Stimulated activated CD4-positive, alpha-beta T cell treated with anti-CD3 and anti-CD28 coated beads, Interleukin-12 subunit alpha, Interleukin-12 subunit beta, amount 100 ng/mL, for 48 hours (primary cell): ENCODE results near the gene KLHL29.

Experiments used
- DNase-seq, 3 donors: peaks; one replicate each; pipeline ENCODE4 v3.0.0-alpha.2; 2020; ENCODE audit warnings: low read depth in 2 of 3, low spot score in 1 of 3

The KLHL29 gene

DNA sequence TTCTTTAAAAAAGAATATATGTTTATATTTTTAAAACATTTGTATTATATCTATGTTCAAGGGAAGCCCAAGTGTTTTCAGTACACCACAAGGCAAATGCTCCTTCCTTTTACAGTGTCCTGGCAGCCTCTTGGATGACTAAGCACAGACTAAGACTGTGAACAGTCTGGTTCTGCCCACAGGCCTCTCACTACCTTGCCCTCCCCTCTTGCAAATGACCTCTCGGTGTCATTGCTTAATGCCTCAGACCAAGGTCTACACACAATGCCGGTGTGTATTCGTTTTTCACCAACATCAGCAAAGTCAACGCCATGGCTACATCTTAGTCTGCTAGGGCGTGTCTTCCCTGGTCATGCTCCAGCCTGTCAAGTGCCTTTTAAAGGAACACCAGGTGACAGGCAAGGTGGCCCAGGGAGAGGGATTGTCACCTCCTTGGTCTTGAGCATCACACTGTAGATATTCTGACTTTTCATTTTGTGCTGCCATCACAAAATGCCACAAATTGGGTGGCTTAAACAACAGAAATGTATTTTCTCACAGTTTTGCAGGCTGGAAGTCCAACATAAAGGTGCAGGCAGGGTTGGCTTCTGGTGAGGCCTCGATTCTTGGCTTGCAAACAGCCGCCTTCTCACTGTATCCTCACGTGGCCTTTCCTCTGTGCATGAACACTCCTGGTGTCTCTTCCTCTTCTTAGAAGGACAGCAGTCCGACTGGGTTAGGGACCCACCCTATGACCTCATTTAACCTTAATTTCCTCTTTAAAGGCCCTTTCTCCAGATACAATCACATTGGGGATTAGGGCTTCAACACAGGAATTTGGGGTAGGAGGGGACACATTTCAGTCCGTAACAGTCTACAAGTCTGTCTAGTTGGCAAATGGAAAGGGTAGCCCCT, 266.5 kb downstream of the KLHL29 start:
- no peak for DNase-seq

DNA sequence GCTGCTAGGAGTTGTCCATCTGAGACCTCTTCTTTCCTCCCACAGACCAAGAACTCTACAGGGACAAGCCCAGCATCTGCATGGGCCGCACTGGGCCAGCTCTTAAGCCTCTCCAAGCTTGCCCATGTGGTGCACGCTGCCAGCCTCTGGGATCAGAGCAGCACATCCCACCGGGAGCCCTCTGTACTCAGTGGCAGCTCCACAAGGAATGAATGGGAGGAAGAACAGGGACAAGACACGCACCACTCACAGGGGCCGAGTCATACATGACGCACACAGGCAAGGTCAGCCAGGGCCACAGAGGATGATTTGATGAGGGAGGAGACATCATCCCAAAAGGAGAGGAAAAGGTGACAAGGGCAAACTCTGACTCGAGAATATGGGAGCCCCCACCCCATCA, 268.3 kb downstream of the KLHL29 start:
- no peak for DNase-seq

DNA sequence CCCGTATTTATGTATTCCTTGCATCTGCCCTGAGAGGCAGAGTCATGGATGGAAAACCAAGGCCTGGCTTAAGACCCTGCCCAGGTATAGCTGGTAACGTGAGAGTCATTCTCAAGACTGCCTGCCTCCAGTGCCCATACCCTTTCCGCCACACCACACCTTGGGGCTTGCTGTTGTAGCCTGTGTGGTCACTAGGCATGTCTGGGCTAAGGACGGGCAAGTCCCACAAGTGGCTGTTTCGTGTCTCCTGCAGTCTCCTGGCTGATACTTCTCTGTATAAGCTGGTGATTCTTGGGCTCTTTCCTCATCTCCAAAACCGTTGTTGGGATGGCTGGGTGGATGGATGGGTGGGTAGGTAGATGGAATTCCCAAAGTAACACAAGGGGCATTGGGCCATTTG, 269.8 kb downstream of the KLHL29 start:
- DNase-seq = no peak

DNA sequence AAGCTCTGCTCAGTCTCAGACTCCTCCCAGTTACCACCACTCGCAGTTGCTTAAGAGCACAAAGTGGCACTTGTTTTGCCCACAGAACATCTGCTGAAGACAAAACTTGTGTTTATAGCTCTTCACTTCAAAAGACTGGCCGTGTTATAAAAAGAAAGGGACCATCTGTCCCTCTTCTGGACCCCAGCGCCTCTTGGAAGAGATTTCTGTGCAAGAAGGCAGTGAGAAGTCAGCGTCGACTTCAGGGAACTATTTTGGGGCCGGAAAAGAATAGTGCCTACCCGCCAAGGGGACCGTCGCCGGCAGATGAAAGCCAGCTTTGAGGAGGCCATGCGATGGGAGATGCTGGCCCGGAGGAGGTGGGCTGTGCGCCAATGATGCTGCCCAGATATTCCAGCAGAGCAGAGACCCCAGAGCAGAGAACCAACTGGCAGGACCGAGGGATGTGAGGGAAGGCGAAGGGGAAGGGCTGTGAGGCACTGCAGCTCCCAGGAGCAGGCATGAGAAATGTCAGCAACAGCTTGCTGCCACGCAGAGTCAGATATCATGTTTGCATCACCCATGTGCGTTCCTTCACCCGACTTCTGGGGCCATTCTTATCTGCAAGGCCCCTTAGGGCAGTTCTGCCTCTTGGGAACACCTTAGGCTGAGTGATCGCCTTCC, 271.1 kb downstream of the KLHL29 start:
- DNase-seq = no peak

DNA sequence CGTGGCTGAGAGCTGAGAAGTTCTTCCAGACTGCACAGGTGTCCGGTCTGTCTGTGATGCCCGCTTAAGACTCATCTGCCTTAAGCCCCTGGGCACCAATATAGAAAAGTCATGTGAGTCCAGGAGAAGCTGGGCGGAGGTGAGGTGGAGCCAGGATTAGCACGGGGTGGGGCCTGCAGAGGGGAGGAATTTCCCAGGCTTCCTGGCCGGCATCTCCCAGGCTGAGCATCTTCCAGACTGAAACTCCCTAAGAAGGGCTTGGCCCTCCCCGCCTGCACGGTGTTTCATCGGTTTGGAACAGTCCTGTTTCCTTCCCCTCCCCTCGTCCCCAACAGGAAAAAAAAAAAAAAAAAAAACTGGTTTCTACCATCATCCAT, 271.6 kb downstream of the KLHL29 start:
- no peak for DNase-seq

DNA sequence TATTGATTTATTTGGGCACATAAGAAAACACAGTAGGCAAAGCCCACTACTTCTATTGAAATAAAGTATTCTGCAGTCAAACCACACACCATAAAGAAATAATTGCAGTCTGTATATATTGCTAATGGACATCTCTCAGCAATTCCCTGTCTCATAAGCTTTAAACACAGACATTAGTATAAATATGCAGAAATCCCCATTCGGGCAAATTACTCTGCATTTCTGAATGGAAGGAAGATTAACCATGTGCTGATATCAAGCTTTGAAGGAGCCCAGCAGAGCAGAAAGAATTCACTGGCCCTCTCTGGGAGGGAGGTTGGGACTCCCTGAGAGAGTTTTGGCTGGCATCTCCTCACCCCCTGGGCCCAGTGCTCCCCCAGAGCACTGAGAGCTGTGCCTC, 272.4 kb downstream of the KLHL29 start:
- DNase-seq = no peak

DNA sequence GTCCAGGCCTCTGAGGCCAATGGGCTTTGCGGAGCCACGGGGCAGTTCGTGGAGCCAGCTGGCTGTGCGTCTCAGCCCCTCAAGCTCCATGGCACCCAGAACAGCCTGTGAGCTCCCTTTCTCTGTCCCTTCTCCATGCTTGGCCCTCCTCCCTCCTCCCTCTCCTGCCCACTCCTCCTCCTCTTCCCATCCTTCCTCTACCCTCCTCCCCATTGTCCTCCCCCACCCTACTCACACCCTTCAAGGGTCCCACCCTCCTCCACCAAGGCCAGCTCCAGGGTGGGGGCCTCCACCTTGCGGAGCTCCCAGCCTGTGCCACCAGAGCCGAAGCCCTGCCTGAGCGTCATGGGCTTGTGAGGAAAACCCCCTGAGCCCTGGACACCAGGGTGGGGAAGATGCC, 273.0 kb downstream of the KLHL29 start:
- no peak for DNase-seq

DNA sequence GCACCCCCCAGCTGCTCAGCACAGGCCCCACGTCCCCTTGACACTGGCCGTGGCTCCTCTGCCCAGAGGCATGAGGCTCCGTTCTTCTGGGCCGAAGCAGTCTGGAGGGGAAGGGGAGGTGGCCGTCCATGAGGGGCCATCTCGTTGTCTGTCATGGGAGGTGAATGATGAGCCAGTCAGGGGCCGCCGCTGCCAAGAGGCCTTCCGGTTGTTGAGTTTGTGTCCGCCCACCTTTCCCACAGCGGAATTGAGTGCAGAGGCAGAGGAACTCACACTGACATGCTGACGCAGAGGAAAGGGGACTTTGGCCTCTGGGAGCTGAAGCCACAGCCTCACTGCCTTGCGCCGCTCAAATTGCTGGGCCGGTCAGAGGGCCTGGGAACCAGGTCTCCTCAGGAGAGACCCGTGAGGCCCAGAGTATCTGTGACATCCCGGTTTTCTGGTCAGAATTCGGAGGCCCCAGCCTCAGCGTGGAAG, 273.5 kb downstream of the KLHL29 start:
- DNase-seq = peak; percentile 16 to 44 (median 24)

DNA sequence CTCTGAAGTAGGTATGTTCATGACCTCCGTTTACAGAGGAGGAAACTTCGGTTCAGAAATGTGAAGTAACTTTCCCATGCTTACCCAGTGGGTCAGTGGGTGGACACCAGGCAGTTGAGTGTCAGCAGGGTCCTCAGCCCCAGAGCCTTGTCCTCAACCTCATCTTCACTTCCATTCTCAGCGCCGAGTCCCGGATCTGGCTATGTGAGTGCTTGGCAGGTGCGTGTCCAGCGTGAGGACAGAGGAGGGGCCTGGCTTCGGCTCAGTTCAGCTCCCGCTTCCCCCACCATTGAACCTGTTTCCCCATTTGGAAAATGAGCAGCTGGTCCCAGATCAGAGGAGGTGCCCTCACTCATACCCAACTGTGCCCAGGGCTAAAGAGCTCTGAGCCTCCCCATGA, 274.3 kb downstream of the KLHL29 start:
- no peak for DNase-seq

DNA sequence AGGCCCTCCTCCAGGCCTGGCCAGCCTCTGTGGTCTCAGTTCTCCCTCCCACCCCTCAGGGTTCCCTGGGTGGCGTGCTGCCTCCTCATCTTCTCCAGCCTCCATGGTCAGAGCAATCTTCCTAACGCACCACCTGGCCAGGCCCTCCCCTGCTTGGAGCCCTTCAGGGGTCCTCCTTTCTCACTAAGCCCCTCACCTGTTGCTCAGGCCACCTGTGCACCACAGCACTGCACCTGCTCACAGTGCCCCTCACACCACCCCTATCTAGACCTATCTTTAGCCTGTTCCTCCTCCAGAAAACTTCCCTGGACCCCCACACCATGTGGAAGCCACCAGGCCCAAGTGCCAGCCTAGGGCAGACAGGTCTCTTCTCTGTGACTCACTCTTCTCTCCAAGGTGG, 274.8 kb downstream of the KLHL29 start:
- no peak for DNase-seq

DNA sequence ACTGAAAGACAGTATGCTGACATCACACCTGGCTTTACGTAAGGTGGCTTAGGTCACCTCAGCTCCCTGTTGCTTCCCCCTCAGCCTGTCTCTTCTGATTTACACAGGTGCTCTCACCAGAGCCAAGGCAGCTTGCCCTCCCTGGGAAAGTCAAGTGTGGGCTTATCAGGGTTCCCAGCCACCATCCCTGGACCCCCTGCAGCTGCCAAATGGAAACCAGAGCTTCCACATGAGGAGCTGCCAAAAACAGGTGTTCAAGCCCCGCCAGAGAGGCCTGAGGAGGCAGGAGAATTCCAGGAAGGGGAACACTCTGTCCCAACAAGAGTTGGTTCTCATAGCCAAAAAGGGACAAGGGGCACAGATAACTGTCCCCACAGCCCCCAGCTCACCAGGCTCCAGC, 275.3 kb downstream of the KLHL29 start:
- DNase-seq = no peak

DNA sequence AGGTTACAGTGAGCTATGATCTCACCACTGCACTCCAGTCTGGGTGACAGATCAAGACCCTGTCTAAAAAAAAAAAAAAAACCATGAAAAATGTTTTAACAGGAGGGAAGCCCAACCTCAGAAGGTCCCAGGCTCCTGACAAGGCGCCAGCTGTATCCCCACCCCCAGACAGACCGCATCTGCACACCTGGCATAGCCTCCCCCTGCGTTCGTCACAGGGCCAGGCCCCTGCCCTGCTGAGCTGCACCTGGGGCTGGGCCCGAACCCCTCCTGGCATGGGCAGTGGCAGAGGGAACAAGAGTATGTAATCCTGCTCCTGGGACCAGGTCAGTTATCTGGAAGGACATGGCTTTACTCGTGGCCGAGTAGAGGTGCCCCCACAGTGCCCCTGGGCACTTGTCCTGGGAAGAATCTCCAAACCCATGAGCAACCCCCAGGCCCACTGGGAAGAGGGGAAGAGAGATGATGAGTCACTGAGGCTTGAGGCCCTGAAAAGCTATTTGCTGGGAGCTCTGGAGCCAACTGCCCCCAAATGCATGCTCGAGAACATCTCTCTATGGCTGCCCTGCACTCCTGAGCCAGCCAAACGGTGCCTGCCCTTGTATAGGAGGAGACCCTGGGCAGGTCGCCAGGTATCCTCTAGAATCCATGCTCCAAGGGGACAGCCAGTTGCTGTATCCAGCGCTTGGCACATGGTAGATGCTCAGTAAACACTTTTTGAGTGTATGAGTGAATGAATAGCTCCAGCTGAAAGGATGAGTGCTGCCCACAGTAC, 276.5 kb downstream of the KLHL29 start:
- no peak for DNase-seq

DNA sequence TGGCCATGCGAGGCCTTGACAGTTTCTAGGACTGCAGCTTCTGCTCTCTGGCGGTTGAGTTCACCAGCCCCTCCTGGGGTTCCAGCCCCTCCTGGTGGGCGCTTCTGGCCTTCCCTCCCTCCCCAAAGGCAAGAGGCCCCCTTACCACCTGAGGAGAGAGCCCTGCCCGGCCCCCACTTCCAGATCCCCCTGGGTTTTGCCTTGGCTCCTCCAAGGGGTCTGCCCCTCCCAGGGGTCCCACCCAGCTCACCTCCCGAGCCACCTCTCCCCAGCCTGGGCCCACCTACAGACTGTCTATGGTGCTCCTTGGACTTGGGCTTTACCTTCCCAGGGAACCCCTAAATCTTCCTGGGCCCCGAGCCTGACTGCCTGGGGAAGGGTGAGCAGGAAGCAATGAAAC, 277.5 kb downstream of the KLHL29 start:
- no peak for DNase-seq

DNA sequence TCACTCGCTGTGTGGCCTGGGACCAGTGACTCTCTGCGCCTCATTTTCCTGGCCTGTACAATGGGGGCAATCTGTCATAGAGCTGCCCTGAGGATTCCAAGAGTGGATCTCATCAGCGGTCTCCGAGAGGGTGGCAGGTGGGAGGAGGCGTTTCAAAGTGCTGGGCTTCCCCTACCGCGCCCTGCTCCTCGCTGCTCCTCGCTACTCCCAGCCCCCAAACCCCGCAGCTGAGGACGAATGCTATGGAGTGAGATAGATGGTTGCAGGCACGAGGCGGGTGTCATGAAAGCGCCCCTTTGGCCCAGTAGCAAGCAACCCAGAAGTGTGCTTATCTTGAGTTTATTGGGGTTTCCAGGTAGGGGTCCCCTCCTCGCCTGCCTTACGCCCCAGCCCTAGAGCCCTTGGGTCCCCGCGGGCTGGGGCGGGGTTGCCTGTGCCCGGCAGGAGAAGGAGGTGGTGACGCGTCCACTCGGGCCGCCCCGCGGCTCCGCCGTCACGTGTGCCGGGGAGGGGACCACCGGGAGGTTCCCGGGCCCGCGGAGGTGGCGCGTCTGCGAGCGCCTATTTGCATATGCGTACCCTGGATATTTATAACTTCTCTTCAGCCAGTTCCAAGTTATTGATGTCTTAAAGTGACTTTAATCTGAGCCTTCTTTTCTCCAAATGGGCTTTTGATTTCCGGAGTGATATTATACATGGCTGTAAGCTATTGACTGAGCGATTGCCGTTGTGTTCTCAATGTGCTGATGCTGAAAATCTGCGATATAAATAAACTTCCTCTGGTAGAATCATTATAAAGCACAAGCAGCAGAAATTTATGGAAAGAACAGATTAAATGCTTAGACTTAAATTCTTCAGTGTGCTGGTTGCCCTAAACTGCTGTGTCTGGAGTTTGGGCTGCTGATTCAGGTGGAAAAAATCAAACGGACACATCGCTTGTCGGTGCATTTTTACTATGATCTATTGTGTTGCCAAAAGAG, 278.3 kb downstream of the KLHL29 start:
- DNase-seq = no peak

DNA sequence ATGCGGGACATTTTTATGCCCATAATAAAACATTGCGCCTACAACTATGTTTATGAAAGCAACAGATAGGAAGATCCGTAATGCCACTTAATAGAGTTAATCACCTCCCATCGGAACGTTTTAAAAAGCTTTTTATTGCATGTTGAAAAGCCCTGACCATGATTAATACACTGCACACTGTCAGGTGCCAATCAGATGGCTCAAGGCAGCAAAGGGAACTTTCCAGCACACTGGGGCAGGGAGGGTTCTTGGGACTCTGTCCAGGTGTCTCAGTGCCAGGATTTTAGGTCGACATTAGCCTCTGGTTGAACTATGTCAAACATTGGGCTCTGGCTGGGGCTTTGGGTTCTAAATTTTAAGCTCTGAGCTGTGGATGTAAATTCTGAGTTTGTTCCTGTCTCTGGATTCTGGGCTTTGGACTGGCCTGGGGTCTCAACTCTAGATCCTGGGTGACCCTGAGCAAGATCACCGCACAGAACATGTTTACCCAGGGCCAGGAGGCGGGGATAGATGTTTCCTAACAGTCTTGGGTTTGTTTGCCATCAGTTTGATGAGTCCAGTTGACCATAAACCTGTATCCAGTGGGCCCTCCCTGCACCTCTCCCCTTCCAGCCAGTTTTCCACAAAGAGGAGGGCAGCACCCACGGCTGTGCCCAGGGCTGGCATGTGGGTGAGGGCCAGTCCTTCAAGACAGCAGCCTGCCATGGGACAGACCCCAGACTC, 279.2 kb downstream of the KLHL29 start:
- DNase-seq = no peak

DNA sequence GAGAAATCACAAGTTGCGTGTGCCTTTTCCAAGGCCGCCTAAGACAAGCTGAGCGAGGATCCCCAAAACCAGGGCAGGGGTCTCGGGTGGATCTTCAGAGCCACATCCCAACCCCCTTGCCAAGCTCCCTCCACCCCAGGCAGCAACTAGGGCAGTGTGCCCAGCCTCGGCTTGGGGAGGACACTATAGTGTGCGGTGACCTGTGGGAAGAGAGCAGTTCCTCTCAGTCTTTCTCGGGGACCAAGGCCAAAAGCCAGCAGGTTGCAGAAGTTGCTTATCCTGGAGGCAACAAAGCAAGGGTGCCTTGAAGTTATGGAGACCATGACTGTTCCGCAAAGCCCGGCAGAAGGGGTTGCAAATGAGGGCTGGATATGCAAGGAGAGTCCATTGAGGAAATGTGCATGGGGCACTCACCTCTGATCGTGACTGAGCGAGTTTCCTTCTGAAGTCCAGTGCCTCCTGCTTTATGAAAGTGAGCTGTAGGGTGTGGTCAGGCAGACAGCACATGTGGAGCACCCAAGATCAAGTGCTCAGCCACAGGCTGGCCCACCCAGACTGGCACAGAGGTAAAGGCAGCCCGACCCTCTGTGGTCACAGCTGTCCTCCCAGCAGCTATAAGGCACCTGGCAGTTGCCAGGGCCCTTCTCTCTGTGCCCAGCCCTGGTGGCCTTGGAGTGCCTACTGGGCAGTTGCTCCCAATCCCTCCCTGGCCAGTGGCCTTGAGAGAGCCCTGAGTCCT, 281.4 kb downstream of the KLHL29 start:
- no peak for DNase-seq

DNA sequence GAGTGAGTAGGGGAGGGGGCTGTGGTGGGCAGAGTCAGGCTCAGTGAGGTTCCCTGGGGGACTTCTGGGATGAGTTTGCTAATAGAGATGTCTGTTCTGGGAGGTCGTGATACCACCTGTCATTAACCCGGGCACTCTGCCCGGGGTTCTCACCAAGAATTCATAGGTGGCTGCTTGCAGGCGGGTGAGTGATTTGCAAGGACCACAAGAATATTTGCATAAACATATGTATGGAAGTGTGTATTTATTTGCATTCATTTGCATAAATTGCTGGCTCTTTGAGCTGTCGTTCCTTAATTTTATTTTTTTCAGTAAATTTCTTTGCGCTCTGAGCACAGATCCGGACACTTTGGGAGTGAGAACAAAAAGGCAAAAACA, 282.0 kb downstream of the KLHL29 start:
- no peak for DNase-seq

DNA sequence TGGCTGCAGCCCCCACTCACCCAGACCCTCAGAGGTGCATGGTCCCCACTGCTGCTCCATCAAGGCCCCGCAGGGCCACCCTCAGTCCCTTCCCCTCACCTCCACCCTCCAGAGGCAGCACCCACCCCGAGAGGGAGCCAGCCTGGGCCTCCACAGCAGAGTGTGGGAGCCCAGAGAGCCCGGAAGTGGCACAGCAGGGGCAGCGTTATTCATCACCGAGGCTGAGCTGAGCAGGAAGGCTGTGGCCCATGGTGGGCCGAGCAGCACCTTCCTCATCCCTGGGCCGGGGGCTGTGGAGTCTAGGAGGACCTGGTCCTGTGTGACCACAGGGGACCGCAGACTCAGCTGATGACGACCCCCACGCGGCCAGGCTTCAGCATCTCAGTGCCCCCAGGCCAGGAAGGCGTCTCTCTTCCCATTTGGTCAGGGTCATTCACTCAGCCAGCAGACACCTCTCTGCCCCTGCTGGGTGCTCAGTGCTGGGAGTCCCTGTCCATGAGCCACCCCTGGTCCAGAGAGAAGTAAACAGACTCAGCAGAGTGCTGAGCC, 283.9 kb downstream of the KLHL29 start:
- no peak for DNase-seq
